COLO668 (cell line): ENCODE data around the gene OR10J1.
"Not testable (repeated sequence)": the region's sequence is repeated elsewhere in the genome, so short reads cannot be mapped to it uniquely, and the experiment has no call there.

Experiments
- DNase-seq: peaks from one replicate; lab custom pipeline; 2025; ENCODE audit not compliant: unreplicated experiment; lab: John Stamatoyannopoulos, UW

Gene OR10J1, protein sequence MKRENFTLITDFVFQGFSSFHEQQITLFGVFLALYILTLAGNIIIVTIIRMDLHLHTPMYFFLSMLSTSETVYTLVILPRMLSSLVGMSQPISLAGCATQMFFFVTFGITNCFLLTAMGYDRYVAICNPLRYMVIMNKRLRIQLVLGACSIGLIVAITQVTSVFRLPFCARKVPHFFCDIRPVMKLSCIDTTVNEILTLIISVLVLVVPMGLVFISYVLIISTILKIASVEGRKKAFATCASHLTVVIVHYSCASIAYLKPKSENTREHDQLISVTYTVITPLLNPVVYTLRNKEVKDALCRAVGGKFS

GRCh38 chr1:159439422-159439821 lies at the start of gene OR10J1:
OR10J1 (plus strand) TSS chr1:159439722; CDS start chr1:159439792, 70 bp downstream.
- no peak for DNase-seq

DNA sequence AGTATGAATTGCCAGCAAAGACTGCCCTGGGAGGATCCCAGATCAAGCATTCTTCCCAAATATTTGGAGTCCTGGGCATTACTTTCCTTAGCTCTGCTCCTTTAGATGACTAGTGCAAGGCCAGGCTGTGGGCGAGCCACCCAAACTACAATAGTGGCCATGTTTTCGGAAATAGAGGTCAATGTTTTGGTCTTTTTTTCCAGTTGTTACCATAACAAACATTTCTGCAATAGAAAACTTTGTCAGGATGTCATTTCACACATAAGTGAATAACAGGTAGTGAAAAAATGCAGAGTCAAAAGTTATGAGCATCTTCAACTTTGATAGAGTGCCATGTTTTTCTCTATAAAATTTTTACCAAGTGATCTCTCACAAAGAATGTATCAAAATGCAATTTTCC lies 32.7 kb upstream of the OR10J1 start:
- DNase-seq: no peak

GRCh38 chr1:159408862-159409400 lies 30.6 kb upstream of the OR10J1 start:
- no peak for DNase-seq

DNA sequence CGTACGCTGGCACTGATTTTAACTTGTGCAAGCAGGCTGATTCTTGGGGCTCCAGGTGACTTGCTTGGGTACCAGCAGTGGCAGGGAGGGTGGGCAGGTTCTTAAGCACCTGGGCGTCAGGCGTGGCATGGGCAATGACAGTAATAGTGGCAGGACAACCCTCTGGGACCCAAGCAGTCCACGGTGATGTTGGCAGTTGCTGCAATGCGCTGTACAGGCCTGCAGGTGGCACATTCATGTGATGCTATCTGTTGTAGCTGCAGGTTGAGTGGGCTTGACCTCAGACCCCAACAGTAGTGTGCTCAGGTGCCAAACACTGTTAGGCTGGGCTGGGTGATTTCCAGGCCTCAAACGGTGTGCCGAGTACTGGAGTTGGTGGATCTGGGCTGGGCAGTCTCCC lies 17.7 kb upstream of the OR10J1 start:
- DNase-seq: no peak

DNA sequence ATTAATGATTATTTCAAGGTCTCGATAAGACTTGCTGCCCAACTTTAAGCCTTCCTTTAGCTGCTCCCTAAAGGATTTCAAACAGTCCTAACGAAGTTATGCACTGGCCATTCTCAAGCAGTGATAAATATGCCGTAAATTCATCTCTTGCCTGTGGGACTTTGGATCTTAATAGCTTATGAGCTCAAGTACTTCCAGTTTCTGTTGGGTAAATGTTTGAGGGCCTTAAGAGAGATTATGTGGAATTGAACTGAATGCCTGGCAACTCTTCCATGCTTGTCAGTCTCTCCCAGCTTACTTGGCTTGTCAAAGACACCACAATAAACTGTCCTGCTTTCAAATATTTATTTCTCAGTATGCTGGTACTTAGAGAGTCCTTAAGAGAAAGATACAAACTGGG lies 11.0 kb upstream of the OR10J1 start:
- no peak for DNase-seq

- no peak for DNase-seq
Observed at GRCh38 chr1:159429074-159429861, 10.3 kb upstream of the OR10J1 start.

DNA sequence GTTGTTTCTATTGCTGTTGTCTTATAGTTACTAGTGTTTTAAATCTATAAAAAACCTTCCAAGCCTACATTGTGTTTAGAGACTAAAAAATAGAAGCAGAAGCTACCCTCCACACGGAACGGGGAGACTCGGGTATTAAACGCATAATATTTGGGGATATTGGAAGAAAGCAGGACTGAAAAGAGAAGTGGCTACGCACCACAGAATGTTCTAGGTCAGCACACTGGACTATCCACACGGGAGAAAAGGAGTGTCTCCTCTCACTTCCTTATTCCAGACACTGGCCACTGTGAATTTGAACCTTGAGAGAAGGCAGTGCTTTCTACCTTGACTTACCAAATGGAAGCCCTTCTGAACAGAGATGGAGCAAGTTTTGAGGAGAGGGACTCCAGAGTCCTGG lies 8.5 kb upstream of the OR10J1 start:
- DNase-seq: no peak

DNA sequence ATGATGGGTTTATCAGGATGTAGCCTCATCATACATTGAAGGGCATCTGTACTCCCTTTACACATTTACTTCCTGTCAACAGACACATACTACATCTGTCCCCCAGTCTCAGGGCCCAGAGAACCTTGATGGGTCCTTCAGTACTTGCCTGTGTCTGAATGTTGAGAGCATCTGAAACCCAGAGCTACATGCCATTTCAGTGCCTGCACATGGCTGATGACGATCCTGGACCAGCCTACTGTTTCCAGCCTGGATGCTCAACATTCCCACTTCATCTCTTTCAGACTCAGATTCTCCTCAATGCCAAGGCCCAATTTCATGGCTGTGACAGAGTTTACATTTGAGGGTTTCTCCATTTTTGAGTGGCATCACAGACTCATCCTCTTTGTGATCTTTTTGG lies 7.6 kb upstream of the OR10J1 start, which contains the start of gene OR10J4:
OR10J4 (plus strand) TSS at position 301 of the 400 bp plus-strand sequence.
- no peak for DNase-seq

GRCh38 chr1:159436469-159436868 lies 3.1 kb upstream of the OR10J1 start:
- no peak for DNase-seq

DNA sequence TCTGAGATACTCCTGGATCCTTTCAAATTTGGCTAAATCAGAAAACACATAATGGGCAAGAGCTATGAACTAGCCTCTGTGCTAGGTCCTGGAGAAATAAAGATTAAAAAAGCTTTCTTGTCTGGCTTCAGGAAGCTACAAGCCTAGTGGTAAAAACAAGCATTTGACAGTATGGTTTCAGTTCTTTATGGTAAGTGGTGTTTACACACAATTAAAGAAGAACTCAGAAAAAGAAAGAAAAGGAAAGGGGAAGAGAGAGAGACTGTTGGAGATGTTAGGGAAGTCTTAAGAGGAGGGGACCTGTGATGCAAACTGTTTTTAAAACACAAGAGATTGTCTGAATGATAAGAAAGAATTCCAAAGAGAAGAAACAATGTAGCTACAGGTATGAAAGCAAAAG lies 1.8 kb downstream of the OR10J1 start:
- DNase-seq: no peak

GRCh38 chr1:159442428-159442827 lies 2.9 kb downstream of the OR10J1 start:
- DNase-seq: no peak

DNA sequence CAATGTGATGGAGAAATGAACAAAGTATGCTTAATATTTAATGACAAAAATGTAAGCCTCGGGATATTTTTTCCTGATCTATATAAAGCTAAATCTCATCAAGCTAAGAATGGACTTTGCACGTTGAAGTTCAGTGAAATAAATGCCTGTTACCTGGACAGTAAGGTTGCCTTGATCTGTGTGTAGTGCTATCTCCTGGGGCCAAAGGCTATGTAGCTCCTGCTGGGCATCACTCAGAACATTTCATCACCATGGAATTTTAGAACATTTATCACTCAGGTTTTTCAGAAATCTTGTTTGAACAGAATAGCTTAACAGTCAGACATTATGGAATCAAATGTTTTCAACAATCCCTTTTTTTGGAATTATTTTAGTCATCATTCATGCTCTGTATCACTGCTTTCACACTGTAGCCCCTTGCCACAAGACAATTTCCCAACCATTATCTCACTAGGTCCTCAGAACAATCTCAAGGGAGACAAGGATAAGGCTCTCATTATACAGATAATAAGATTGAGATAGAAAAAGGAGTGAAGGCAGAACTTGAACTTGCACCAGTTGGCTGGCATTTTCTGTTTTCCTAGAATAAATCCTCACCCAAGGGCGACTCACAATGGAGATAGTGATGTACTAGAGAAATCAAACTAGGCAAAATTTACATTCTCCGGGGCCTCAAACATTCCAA lies 3.7 kb downstream of the OR10J1 start:
- no peak for DNase-seq

DNA sequence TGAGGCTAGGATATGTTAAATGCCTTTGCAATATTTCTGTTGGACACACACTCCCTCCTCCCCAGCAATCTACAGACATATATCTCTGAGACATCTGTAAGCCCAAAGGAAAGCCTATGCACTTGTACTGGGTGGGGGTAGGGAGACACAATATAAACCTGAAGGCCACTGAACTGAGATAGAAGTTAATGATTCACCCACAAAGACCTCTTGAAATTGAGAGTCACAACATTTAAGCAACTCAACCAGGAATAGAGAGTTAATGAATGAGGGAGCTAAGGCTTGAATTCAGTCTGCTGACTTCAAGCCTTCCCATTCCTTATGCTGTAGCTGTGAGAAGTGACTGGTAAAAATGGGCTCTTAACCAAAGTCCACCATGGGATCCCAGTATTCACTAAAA lies 5.0 kb downstream of the OR10J1 start:
- DNase-seq: no peak

DNA sequence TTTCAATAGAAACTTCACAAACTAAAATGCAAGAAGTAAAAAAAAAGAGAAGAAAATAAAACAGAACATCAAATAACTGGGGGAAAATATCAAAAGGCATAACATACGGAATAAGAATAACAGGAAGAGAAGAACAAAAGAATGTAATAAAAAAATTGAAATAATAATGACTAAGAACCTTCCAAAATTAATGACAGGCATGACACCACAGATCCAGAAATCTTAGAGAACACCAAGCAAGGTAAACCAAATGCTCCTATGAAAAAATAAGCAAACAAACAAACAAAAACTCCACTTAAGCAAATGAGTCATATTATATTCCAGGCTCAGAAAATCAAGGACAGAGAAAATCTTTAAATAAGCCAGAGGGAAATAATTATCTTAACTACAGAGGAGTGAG lies 8.7 kb downstream of the OR10J1 start:
- DNase-seq: no peak

- not testable (repeated sequence) for DNase-seq
Observed at GRCh38 chr1:159449605-159450004, 10.1 kb downstream of the OR10J1 start.

DNA sequence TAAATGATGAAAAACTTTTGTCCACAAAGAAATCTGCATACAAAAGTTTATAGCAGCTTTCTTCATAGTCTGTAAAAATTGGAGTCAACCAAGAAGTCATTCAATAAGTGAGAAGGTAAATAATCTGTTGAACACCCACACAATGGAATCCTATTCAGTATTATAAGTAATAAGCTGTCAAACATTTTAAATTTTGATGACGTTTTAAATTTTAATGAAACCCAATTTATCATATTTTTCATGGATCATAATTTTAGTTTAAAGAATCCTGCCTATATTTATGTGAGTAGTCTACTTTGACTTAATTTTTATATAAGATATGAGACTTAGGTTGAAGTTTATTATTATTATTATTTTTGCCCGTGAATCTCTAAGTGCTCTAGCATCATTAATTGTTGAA lies 20.0 kb downstream of the OR10J1 start:
- DNase-seq: no peak

- no peak for DNase-seq
Observed at GRCh38 chr1:159465191-159465603, 25.7 kb downstream of the OR10J1 start.

DNA sequence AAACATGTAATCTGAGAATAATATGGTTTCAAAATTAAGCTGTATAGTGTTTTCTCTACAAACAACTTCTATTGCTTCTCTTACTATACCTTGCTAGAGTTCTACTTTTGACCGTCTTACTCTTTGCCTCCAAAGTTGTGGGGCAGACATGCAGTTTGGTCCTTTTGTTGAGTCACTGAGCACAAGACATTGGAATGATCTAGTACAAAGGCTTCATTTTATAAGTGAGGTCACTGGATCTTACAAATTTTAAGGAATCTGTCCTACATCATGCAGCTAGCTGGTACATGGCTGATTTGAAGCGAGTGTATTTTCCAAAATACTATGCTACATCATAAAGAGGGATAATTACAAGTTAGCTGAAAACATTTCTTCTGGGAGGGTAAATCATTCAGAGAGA lies 28.8 kb downstream of the OR10J1 start:
- no peak for DNase-seq

DNA sequence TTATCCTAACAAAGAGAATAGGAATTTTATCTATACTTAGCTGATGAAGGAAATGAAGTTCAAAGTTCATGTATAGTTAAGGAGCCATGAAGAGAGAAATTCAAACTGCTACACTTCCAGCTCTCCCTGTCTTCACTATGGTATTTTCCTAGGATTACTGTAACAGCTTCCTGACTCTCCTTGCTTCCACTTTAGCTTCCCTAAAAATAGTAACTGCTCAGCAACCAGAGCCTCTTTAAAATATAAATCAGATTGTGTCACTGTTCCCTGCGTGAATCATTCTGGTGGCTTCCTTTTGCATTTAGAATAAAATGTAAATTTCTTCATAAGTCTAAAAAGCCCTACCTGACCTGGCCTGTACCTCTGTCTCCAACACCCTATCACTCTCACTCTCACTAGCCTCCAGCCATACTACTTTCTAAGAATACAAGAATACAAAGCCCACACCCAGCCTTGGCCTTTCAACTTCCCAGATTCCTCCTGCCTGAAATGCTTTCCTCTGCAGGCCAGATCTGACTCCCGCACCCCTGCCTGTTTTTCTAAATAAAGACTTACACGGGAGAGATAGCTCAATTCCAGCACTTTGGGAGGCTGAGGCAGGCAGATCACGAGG lies 30.5 kb downstream of the OR10J1 start:
- DNase-seq: no peak

DNA sequence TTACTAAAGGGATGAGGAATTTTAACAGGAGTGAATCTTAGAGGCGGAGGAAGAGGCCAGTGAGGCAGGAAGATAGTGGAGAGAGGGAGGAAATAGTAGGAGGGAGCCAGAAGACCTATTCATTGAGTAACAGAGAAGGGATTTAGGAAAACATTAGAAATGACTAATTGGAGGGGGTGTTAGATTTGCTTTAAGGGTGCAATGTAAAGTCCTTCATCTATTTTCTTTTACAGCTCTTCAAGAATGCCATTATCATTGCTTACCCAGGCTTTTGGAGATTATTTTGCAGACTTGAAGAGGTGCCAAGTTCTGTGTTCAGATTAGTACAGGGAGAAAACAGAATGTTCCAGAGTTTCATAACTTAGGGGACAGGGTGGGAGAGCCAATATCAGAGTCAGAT lies 33.8 kb downstream of the OR10J1 start:
- no peak for DNase-seq

GRCh38 chr1:159474926-159475325 lies 35.4 kb downstream of the OR10J1 start:
- DNase-seq: no peak
